Colonic mucosa (tissue), 4 donors: ENCODE measurements around the gene ETV2. TPM values are rescaled to one million over a fixed set of nuclear protein-coding genes. Genes with fewer than 3 reads are reported as not detected.

ENCODE experiments used
- DNase-seq: peaks from one replicate; pipeline ENCODE4 v3.0.0-alpha.2; 2020
- H3K27ac ChIP-seq: fragments of 200-600 bp; one replicate; pipeline ENCODE4 v1.8.0; 2021
- H3K27me3 ChIP-seq: fragments of 200-600 bp; one replicate; pipeline ENCODE4 v1.8.0; 2021
- H3K36me3 ChIP-seq: fragments of 200-600 bp; one replicate; pipeline ENCODE4 v1.8.0; 2021
- H3K4me1 ChIP-seq: fragments of 200-600 bp; one replicate; pipeline ENCODE4 v1.8.0; 2021; ENCODE audit warnings: mild to moderate bottlenecking
- H3K4me3 ChIP-seq: fragments of 200-600 bp; one replicate; pipeline ENCODE4 v1.8.0; 2021
- H3K9ac ChIP-seq, 2 donors: one replicate each; pipeline ENCODE4 v1.7.0; 2013; ENCODE audit warnings: control low read depth in 2 of 2, low read depth in 2 of 2, low read length in 2 of 2
- H3K9me3 ChIP-seq: fragments of 200-600 bp; one replicate; pipeline ENCODE4 v1.8.0; 2021
- intact Hi-C: fragments of 100-400 bp; cut with DNase I; formaldehyde crosslinking; loops from one replicate; pipeline ENCODE4 v1.14.1; 2022
- total RNA-seq, 2 donors: library from RNA; stranded (reverse); fragmentation: NEBNext Ultra II Directional in 1 of 2; extraction: Animal tissue kit (Norgen Biotek cat#: 25700) in 1 of 2; gene quantifications; one replicate each; pipeline ENCODE4 v1.2.1, GENCODE V29; 2021
- TF ChIP-seq, protein P1 (sequence below): fragments of 200-600 bp; IDR thresholded peaks from one replicate; pipeline ENCODE4 v1.8.0; 2022; ENCODE audit warnings: antibody characterized with exemption, mild to moderate bottlenecking
- donor health status: healthy.
- donor health status: DM: no; HTN: no; CAD: no.
- donor health status: DM: no; HTN: no; CAD: no.

Gene ETV2
- total RNA-seq, 2 donors from 2014 or later = 1.4 to 1.9 TPM

- TF ChIP-seq, protein P1, sequence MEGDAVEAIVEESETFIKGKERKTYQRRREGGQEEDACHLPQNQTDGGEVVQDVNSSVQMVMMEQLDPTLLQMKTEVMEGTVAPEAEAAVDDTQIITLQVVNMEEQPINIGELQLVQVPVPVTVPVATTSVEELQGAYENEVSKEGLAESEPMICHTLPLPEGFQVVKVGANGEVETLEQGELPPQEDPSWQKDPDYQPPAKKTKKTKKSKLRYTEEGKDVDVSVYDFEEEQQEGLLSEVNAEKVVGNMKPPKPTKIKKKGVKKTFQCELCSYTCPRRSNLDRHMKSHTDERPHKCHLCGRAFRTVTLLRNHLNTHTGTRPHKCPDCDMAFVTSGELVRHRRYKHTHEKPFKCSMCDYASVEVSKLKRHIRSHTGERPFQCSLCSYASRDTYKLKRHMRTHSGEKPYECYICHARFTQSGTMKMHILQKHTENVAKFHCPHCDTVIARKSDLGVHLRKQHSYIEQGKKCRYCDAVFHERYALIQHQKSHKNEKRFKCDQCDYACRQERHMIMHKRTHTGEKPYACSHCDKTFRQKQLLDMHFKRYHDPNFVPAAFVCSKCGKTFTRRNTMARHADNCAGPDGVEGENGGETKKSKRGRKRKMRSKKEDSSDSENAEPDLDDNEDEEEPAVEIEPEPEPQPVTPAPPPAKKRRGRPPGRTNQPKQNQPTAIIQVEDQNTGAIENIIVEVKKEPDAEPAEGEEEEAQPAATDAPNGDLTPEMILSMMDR = no peak
- Histone ChIP-seq H3K9ac (no peak overlapping the region), H3K4me3 (no peak overlapping the region), H3K27me3 (no peaks in the 10 kb centered on the region), H3K4me1 (no peaks in the 10 kb centered on the region), H3K27ac (no peak overlapping the region), H3K9me3 (no peaks in the 10 kb centered on the region), H3K36me3 (no peaks in the 10 kb centered on the region)
- intact Hi-C loops = no loop called here
- DNase-seq = no peak
Measured at GRCh38 chr19:35607661-35608060, 33.9 kb upstream of the ETV2 start.

DNA sequence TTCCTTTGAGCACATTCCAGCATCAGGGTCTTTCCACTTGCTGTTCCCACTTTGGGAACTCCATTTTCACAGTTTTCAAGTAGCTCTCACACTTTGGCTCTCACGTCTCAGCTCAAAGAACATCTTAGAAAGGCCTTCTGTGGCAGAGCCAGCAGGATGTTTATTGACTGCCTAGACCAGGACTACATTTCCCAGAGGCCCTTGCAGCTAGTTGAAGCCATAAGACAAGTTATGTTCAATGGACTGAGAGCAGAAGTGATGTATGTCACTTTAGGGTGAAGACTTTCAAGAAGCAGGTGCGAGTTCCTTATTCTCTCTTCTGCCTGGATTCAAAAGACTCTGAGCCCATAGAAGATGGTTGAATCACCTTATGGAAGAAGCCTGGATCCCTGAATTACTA lies 33.3 kb upstream of the ETV2 start:
- no peak overlapping the region for H3K27ac ChIP-seq
- no peak overlapping the region for H3K4me3 ChIP-seq
- intact Hi-C loops = no loop called here
- TF ChIP-seq, protein P1 = no peak
- no peaks in the 10 kb centered on the region for H3K27me3 ChIP-seq
- peaks cover 3% of the 10 kb centered on the region for H3K4me1 ChIP-seq
- no peak overlapping the region for H3K9ac ChIP-seq
- no peaks in the 10 kb centered on the region for H3K9me3 ChIP-seq
- no peaks in the 10 kb centered on the region for H3K36me3 ChIP-seq
- DNase-seq = no peak

DNA sequence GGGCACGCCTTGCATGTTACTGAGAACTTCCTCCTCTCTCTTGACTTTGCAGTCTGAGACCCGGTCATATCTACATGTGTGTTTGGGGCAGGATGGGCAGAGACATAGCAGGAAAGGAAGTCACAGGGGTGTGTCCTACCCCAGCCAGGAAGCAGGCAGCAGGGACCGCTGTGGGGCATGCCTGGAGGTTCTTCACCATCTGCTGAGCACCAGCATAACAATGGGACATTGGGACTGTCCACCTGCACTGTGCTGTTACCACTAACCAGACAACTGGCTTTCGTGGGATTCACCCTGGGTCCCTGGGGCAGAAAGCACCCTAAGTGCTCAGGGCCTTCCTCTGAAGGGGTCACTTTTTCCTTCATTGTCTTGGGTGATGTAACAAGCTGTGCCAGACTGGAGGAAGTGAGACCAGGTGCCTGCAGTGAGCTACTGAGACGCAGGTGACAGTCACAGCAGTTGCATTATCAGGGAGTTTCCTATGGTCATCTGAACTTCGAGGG lies 31.6 kb upstream of the ETV2 start:
- no peaks in the 10 kb centered on the region for H3K27me3 ChIP-seq
- no peaks in the 10 kb centered on the region for H3K36me3 ChIP-seq
- no peak overlapping the region for H3K27ac ChIP-seq
- no peak for DNase-seq
- H3K4me3 ChIP-seq = no peak overlapping the region
- intact Hi-C loops = no loop called here
- H3K9ac ChIP-seq = no peak overlapping the region
- peaks cover 4% of the 10 kb centered on the region for H3K4me1 ChIP-seq
- TF ChIP-seq, protein P1 = no peak
- no peaks in the 10 kb centered on the region for H3K9me3 ChIP-seq

DNA sequence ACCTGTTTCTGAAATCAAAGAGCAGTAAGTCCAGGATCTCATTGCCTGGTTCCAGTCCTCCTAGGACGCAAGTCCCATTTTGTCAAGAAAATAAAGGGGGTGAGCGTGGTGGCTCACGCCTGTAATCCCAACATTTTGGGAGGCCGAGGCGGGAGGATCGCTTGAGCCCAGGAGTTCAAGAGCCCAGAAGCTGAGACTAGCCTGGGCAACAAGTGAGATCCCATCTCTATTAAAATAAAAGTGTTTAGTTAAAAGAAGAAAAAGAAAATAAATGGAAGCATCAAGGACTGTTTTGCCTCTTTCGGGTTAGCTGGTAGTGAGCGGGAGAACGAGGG lies 29.4 kb upstream of the ETV2 start:
- H3K9ac ChIP-seq = peak overlapping the region in 1 of 2 donors; percentile 92
- no peak overlapping the region for H3K27ac ChIP-seq
- H3K27me3 ChIP-seq = no peaks in the 10 kb centered on the region
- TF ChIP-seq, protein P1 = no peak
- intact Hi-C loops = no loop called here
- no peaks in the 10 kb centered on the region for H3K9me3 ChIP-seq
- DNase-seq = no peak
- H3K4me1 ChIP-seq = peaks cover 4% of the 10 kb centered on the region
- H3K36me3 ChIP-seq = no peaks in the 10 kb centered on the region
- peak overlapping the region; percentile 72 for H3K4me3 ChIP-seq

- peak within 1 kb of the TSS; percentile 72 for H3K4me3 ChIP-seq
- intact Hi-C loops = no loop called here
- H3K4me1 ChIP-seq = peaks cover 4% of the 10 kb centered on the region
- no peaks in the 10 kb centered on the region for H3K9me3 ChIP-seq
- peak; percentile 95 for DNase-seq
- no peaks in the 10 kb centered on the region for H3K27me3 ChIP-seq
- TF ChIP-seq, protein P1 = no peak
- H3K27ac ChIP-seq = peak within 1 kb of the TSS; percentile 40
- peak within 1 kb of the TSS; percentile 82 to 92 for H3K9ac ChIP-seq
- no peaks in the 10 kb centered on the region for H3K36me3 ChIP-seq
Measured at GRCh38 chr19:35612559-35613321, 28.8 kb upstream of the ETV2 start, which contains the start of gene HAUS5. Gene HAUS5, plus strand, starts transcription at chr19:35612735. Its CDS starts 60 bp downstream, at chr19:35612795.
